Activated CD8-positive, alpha-beta memory T cell treated with anti-CD3 and anti-CD28 coated beads, Interleukin-2, amount 10 ng/mL, durations not matched to agents 7 days and 5 days (primary cell): ENCODE results near the gene SLC12A9. TPM values are rescaled to one million over a fixed set of nuclear protein-coding genes. Genes with fewer than 3 reads are reported as not detected.
"Not testable (repeated sequence)": the region's sequence is repeated elsewhere in the genome, so short reads cannot be mapped to it uniquely, and the experiment has no call there.

ENCODE experiments used
- ATAC-seq: fragments of 150-1000 bp; cut with Tn5 transposase; one replicate; pipeline ENCODE4 v1.10.0; 2021; ENCODE audit warnings: moderate library complexity
- CTCF ChIA-PET: fragments of 350-600 bp; sonication (Branson Sonifier 250); formaldehyde crosslinking; loops from one replicate; lab custom pipeline; 2021; ENCODE audit warnings: antibody characterized with exemption; lab: Charles Lee
- DNase-seq: peaks from one replicate; pipeline ENCODE4 v3.0.0-alpha.2; 2020
- H3K27ac Mint-ChIP-seq: one replicate; pipeline ENCODE4 v1.8.0; 2021; ENCODE audit warnings: mild to moderate bottlenecking, mixed read lengths
- H3K27me3 Mint-ChIP-seq: one replicate; pipeline ENCODE4 v1.8.0; 2021; ENCODE audit warnings: mixed read lengths
- H3K36me3 Mint-ChIP-seq: one replicate; pipeline ENCODE4 v1.8.0; 2021; ENCODE audit warnings: mild to moderate bottlenecking, mixed read lengths
- H3K4me1 Mint-ChIP-seq: one replicate; pipeline ENCODE4 v1.8.0; 2021; ENCODE audit warnings: mixed read lengths
- H3K4me3 Mint-ChIP-seq: one replicate; pipeline ENCODE4 v1.8.0; 2021; ENCODE audit warnings: mild to moderate bottlenecking, moderate library complexity, mixed read lengths
- H3K9me3 Mint-ChIP-seq: one replicate; pipeline ENCODE4 v1.8.0; 2022; ENCODE audit warnings: low read depth, mixed read lengths
- total RNA-seq, 2 experiments: library from RNA; stranded (reverse); gene quantifications; one replicate each; pipeline ENCODE4 v1.2.3, GENCODE V29; 2021

SLC12A9 gene, protein sequence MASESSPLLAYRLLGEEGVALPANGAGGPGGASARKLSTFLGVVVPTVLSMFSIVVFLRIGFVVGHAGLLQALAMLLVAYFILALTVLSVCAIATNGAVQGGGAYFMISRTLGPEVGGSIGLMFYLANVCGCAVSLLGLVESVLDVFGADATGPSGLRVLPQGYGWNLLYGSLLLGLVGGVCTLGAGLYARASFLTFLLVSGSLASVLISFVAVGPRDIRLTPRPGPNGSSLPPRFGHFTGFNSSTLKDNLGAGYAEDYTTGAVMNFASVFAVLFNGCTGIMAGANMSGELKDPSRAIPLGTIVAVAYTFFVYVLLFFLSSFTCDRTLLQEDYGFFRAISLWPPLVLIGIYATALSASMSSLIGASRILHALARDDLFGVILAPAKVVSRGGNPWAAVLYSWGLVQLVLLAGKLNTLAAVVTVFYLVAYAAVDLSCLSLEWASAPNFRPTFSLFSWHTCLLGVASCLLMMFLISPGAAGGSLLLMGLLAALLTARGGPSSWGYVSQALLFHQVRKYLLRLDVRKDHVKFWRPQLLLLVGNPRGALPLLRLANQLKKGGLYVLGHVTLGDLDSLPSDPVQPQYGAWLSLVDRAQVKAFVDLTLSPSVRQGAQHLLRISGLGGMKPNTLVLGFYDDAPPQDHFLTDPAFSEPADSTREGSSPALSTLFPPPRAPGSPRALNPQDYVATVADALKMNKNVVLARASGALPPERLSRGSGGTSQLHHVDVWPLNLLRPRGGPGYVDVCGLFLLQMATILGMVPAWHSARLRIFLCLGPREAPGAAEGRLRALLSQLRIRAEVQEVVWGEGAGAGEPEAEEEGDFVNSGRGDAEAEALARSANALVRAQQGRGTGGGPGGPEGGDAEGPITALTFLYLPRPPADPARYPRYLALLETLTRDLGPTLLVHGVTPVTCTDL
- 10 to 100 TPM; 28.6 to 30.1 TPM for total RNA-seq

GRCh38 chr7:100852048-100852872 lies at the start of gene SLC12A9:
SLC12A9 (plus strand) TSS chr7:100852713; CDS start chr7:100854198, 1,485 bp downstream.
- Mint-ChIP-seq H3K9me3 (no peaks in the 10 kb centered on the region), H3K36me3 (peaks cover 4% of the 10 kb centered on the region), H3K27me3 (no peaks in the 10 kb centered on the region), H3K4me3 (peak within 1 kb of the TSS; percentile 89), H3K4me1 (peaks cover 21% of the 10 kb centered on the region), H3K27ac (peak within 1 kb of the TSS; percentile 67)
- peak; percentile 99 for ATAC-seq
- DNase-seq: peak; percentile 91
- CTCF ChIA-PET: interaction anchor here (0.7 to 7.9 kb wide), 49 partner anchors 10 to 934 kb away, joined by 3 to 155 read pairs (median 5); partner anchors contain the start of genes FBXO24, LRCH4, PLOD3 and POP7

DNA sequence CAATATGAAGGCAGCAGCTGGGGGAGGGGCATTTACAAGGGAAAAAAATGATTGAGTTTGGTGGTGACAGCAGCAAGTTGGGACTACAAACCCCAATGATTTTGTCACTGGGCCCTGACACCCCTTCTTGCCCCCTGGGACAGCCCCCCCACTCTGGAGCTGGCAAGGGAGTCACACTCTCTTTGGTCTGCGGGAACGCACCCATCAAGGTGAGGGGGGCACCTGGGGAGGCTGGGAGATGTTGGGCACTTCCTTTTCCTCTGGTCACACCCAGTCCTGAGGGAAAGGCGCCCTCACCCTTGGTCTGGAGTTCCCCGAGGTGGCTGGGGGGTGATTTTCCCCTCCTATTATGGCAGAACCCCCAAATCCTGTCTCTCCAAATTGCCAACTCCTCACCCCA lies 49.6 kb upstream of the SLC12A9 start:
- Mint-ChIP-seq H3K4me1 (peaks cover 9% of the 10 kb centered on the region), H3K36me3 (no peaks in the 10 kb centered on the region), H3K9me3 (no peaks in the 10 kb centered on the region), H3K27me3 (peaks cover 3% of the 10 kb centered on the region), H3K4me3 (no peak overlapping the region), H3K27ac (no peak overlapping the region)
- ATAC-seq (no peak), DNase-seq (no peak)
- CTCF ChIA-PET: interaction anchor here (8.4 kb wide), 1 partner anchor 48 kb away, joined by 155 read pairs; the partner anchor contains the start of gene SLC12A9

GRCh38 chr7:100803398-100804161 lies 48.9 kb upstream of the SLC12A9 start:
- peaks cover 9% of the 10 kb centered on the region for H3K4me1 Mint-ChIP-seq
- H3K27ac Mint-ChIP-seq: no peak overlapping the region
- H3K4me3 Mint-ChIP-seq: no peak overlapping the region
- peaks cover 3% of the 10 kb centered on the region for H3K27me3 Mint-ChIP-seq
- peak; percentile 44 for DNase-seq
- H3K36me3 Mint-ChIP-seq: no peaks in the 10 kb centered on the region
- CTCF ChIA-PET: interaction anchor here (8.4 kb wide), 1 partner anchor 47 kb away, joined by 155 read pairs; the partner anchor contains the start of gene SLC12A9
- peak; percentile 54 for ATAC-seq
- H3K9me3 Mint-ChIP-seq: no peaks in the 10 kb centered on the region

GRCh38 chr7:100804681-100805431 lies 47.7 kb upstream of the SLC12A9 start:
- H3K36me3 Mint-ChIP-seq: no peaks in the 10 kb centered on the region
- peaks cover 5% of the 10 kb centered on the region for H3K4me1 Mint-ChIP-seq
- ATAC-seq: no peak
- no peaks in the 10 kb centered on the region for H3K9me3 Mint-ChIP-seq
- no peak for DNase-seq
- peaks cover 3% of the 10 kb centered on the region for H3K27me3 Mint-ChIP-seq
- H3K4me3 Mint-ChIP-seq: no peak overlapping the region
- no peak overlapping the region for H3K27ac Mint-ChIP-seq
- CTCF ChIA-PET: interaction anchor here (1.3 to 8.4 kb wide), 2 partner anchors 9 to 46 kb away, joined by 4 to 155 read pairs; partner anchors contain the start of gene SLC12A9

DNA sequence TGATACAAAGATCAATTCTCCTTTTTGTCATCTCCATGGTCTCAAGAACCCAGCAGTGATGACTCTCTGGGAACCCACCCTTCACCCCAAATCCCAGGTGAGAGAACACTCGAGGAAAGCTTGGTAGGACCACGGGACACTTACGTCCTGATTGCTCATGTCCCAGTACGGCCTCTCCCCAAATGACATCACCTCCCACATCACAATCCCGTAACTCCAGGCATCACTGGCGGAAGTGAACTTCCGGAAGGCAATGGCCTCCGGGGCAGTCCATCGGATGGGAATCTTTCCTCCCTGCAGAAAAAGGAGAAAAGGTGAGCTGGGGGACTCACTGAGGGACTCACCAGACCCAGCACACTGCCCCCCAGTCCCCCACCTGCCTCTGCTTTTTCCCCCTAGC lies 46.2 kb upstream of the SLC12A9 start:
- peaks cover 5% of the 10 kb centered on the region for H3K4me1 Mint-ChIP-seq
- H3K9me3 Mint-ChIP-seq: no peaks in the 10 kb centered on the region
- no peak overlapping the region for H3K27ac Mint-ChIP-seq
- H3K27me3 Mint-ChIP-seq: no peaks in the 10 kb centered on the region
- DNase-seq: no peak
- CTCF ChIA-PET: interaction anchor here (8.4 kb wide), 1 partner anchor 45 kb away, joined by 155 read pairs; the partner anchor contains the start of gene SLC12A9
- H3K36me3 Mint-ChIP-seq: no peaks in the 10 kb centered on the region
- H3K4me3 Mint-ChIP-seq: no peak overlapping the region
- no peak for ATAC-seq

- not testable (repeated sequence) for H3K4me3 Mint-ChIP-seq, H3K4me1 Mint-ChIP-seq, H3K27ac Mint-ChIP-seq, DNase-seq, H3K27me3 Mint-ChIP-seq, ATAC-seq, H3K36me3 Mint-ChIP-seq, H3K9me3 Mint-ChIP-seq
- CTCF ChIA-PET: interaction anchor here (0.7 to 8.4 kb wide), 2 partner anchors 44 kb away, joined by 4 to 155 read pairs; partner anchors contain the start of gene SLC12A9
Observed at GRCh38 chr7:100806883-100807282, 45.6 kb upstream of the SLC12A9 start.

DNA sequence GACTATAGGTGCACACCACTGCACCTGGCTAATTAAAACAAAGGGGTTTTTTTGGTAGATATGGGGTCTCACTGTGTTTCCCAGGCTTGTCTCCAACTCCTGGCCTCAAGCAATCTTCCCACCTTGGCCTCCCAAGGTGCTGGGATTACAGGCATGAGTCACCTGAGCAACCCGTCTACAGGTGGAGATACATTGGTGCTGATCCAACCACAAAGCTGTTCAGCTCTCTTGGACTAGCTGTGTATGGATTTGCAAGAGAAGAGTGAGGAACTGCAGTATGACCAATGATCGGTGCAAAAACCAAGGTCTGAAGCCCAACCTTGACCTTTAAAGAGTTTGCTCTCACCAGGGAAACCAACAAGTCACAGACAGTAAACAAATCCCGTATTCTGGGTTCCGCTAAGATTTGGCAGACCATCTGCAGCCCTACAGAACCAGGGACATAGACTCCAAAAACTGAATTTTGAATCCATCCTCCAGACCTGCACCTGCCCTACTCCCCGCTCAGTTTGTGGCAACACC lies 44.1 kb upstream of the SLC12A9 start:
- CTCF ChIA-PET: no interaction called here

DNA sequence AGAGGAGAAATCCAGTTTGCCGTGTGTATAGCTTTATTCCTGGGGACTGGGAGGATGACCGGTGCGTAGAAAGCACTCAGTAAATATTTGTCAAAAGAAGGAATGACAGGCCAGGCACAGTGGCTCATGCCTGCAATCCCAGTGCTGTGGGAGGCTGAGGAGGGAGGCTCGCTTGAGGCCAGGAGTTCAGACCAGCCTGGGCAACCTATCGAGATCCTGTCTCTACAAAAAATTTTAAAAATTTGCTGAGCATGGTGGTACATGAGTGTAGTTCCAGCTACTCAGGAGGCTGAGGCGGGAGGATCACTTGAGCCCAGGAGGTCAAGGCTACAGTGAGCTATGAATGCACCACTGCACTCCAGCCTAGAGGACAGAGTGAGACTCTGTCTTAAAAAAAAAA lies 41.0 kb upstream of the SLC12A9 start:
- ATAC-seq: no peak
- Mint-ChIP-seq H3K27me3 (no peaks in the 10 kb centered on the region), H3K27ac (no peak overlapping the region), H3K4me3 (no peak overlapping the region), H3K4me1 (no peaks in the 10 kb centered on the region), H3K9me3 (no peaks in the 10 kb centered on the region), H3K36me3 (no peaks in the 10 kb centered on the region)
- no peak for DNase-seq
- CTCF ChIA-PET: interaction anchor here (1.2 to 1.8 kb wide), 2 partner anchors 13 to 41 kb away, joined by 3 to 8 read pairs; partner anchors contain the start of gene SLC12A9

More for the DNA sequence above, 44.1 kb upstream of the SLC12A9 start:
- H3K27me3 Mint-ChIP-seq: no peaks in the 10 kb centered on the region
- H3K9me3 Mint-ChIP-seq: no peaks in the 10 kb centered on the region
- no peak for ATAC-seq
- H3K4me3 Mint-ChIP-seq: no peak overlapping the region
- no peak overlapping the region for H3K27ac Mint-ChIP-seq
- H3K36me3 Mint-ChIP-seq: no peaks in the 10 kb centered on the region
- H3K4me1 Mint-ChIP-seq: peaks cover 3% of the 10 kb centered on the region
- no peak for DNase-seq

DNA sequence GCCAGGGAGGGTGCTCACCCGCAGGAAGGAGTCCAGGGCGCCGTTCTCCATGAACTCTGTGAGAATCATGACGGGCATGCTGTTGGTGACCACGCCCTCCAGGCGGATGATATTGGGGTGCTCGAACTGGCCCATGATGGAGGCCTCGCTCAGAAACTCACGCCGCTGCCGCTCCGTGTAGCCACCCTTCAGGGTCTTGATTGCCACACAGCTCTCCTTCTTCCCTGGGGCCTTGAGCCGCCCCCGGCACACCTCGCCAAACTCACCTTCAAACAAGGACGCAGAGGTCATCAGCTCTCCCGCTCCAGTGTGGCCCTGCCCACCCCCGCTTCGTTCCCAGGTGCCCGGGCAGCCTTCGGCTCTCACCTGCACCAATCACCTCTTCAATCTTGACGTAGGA lies 39.8 kb upstream of the SLC12A9 start:
- Mint-ChIP-seq H3K4me1 (no peaks in the 10 kb centered on the region), H3K27ac (no peak overlapping the region), H3K27me3 (no peaks in the 10 kb centered on the region), H3K4me3 (no peak overlapping the region), H3K36me3 (no peaks in the 10 kb centered on the region), H3K9me3 (no peaks in the 10 kb centered on the region)
- ATAC-seq (no peak), DNase-seq (no peak)
- CTCF ChIA-PET: interaction anchor here (0.8 kb wide), 1 partner anchor 178 kb away, joined by 3 read pairs; no protein-coding TSS in a partner anchor

- not testable (repeated sequence) for H3K4me3 Mint-ChIP-seq, DNase-seq, H3K27me3 Mint-ChIP-seq, ATAC-seq, H3K4me1 Mint-ChIP-seq, H3K27ac Mint-ChIP-seq, H3K36me3 Mint-ChIP-seq, H3K9me3 Mint-ChIP-seq
- CTCF ChIA-PET: interaction anchor here (0.8 to 1.9 kb wide), 4 partner anchors 11 to 204 kb away, joined by 3 to 4 read pairs (median 4); partner anchors contain the start of genes EPHB4 and SLC12A9
Observed at GRCh38 chr7:100816515-100816914, 36.0 kb upstream of the SLC12A9 start.

- Mint-ChIP-seq H3K4me3 (no peak overlapping the region), H3K4me1 (no peaks in the 10 kb centered on the region), H3K27ac (no peak overlapping the region), H3K36me3 (no peaks in the 10 kb centered on the region), H3K9me3 (no peaks in the 10 kb centered on the region), H3K27me3 (no peaks in the 10 kb centered on the region)
- DNase-seq (no peak), ATAC-seq (no peak)
- CTCF ChIA-PET: interaction anchor here (0.7 to 1.9 kb wide), 4 partner anchors 10 to 204 kb away, joined by 3 to 6 read pairs (median 4); partner anchors contain the start of gene EPHB4
Observed at GRCh38 chr7:100817097-100817496, 35.4 kb upstream of the SLC12A9 start.
